K562 (cell line): ENCODE measurements around the gene RAI14. TPM values are rescaled to one million over a fixed set of nuclear protein-coding genes. Genes with fewer than 3 reads are reported as not detected.

Source experiments
- ATAC-seq: fragments of 200-7000 bp; cut with Tn5 transposase; 3 replicates; pipeline ENCODE4 v1.9.1; 2020; ENCODE audit warnings: moderate library complexity
- BruUV-seq: library from RNA; stranded (reverse); fragments of 400-500 nt; replicated peaks from 2 replicates; lab custom pipeline; 2021; lab: Mats Ljungman, UMichigan
- CTCF ChIA-PET: fragments of 300-600 bp; formaldehyde crosslinking; extraction: SDS; loops from one replicate; lab custom pipeline; 2021; ENCODE audit warnings: low intra/inter-chr PET ratio; lab: Yijun Ruan, JAX
- POLR2A ChIA-PET: fragments of 300-600, 350-650 bp; sonication (Branson Sonifier 250); formaldehyde crosslinking; extraction: SDS; loops from one replicate; lab custom pipeline; 2021; ENCODE audit warnings: antibody characterized with exemption, inconsistent platforms; lab: Yijun Ruan, JAX
- DNase-seq, 4 experiments: peaks; one replicate each; pipeline versions ENCODE4 v3.0.0 to v3.0.0-alpha.2; 2011 to 2018; ENCODE audit warnings: low spot score in 3 of 4, mixed read lengths in 3 of 4; ENCODE audit errors: extremely low read depth in 1 of 4
- FAIRE-seq: peaks from 2 replicates; lab custom pipeline; 2011; peaks lifted over from hg19 to GRCh38; lab: Jason Lieb, UNC
- H2AFZ ChIP-seq: 2 replicates; pipeline ENCODE4 v1.6.0; 2011; ENCODE audit warnings: low read depth, low read length, control low read depth, inconsistent platforms
- H3K27ac ChIP-seq: fragments of 200-600 bp; 3 replicates; pipeline ENCODE4 v1.8.0; 2011; ENCODE audit warnings: low read depth, mild to moderate bottlenecking, control low read depth, inconsistent platforms, low read length, moderate library complexity, mixed read lengths; ENCODE audit errors: extremely low read depth
- H3K27me3 ChIP-seq, 2 experiments: fragments of 300-600 bp in 1 of 2; 2 replicates in 1 of 2; 3 replicates in 1 of 2; pipeline versions ENCODE4 v1.6.0 to v1.8.0; 2011; ENCODE audit warnings: inconsistent platforms in 2 of 2, low read length in 2 of 2, mild to moderate bottlenecking in 1 of 2, mixed read lengths in 1 of 2, moderate library complexity in 1 of 2; ENCODE audit not compliant: control insufficient read depth in 2 of 2, insufficient read depth in 2 of 2
- H3K36me3 ChIP-seq: fragments of 300-600 bp; 3 replicates; pipeline ENCODE4 v1.8.0; 2011; ENCODE audit warnings: mild to moderate bottlenecking, low read length, inconsistent platforms; ENCODE audit not compliant: control insufficient read depth, insufficient read depth
- H3K4me1 ChIP-seq, 2 experiments: fragments of 200-600 bp in 1 of 2; replicated peaks in 1 of 2; 2 replicates in 1 of 2; 3 replicates in 1 of 2; pipeline versions ENCODE4 v1.5.1 to v1.8.0; 2011; ENCODE audit warnings: inconsistent platforms in 2 of 2, low read length in 2 of 2, mild to moderate bottlenecking in 1 of 2, mixed read lengths in 1 of 2, moderate library complexity in 1 of 2; ENCODE audit not compliant: control insufficient read depth in 2 of 2, insufficient read depth in 2 of 2
- H3K4me2 ChIP-seq: 2 replicates; pipeline ENCODE4 v1.6.1; 2011; ENCODE audit warnings: low read length, control low read depth, inconsistent platforms, mixed read lengths; ENCODE audit not compliant: insufficient read depth
- H3K4me3 ChIP-seq: fragments of 200-600 bp; sonication (generic), shearing (Covaris generic); 2 replicates; pipeline ENCODE4 v1.5.1; 2016; ENCODE audit warnings: control low read depth, inconsistent platforms
- H3K79me2 ChIP-seq: fragments of 200-600 bp; 3 replicates; pipeline ENCODE4 v1.8.0; 2011; ENCODE audit warnings: low read length, inconsistent platforms; ENCODE audit not compliant: control insufficient read depth, insufficient read depth
- H3K9ac ChIP-seq, 2 experiments: 2 replicates each; pipeline versions ENCODE4 v1.6.0 to v1.6.1; 2011; ENCODE audit warnings: low read depth in 2 of 2, low read length in 2 of 2, control low read depth in 1 of 2, inconsistent platforms in 1 of 2, mild to moderate bottlenecking in 1 of 2, mixed read lengths in 1 of 2; ENCODE audit not compliant: insufficient read depth in 1 of 2
- H3K9me1 ChIP-seq: one replicate; pipeline ENCODE4 v1.6.0; 2011; ENCODE audit warnings: inconsistent platforms, mild to moderate bottlenecking, low read length, moderate library complexity; ENCODE audit not compliant: control insufficient read depth, insufficient read depth
- H3K9me3 ChIP-seq: replicated peaks from 2 replicates; pipeline ENCODE4 v1.5.1; 2011; ENCODE audit warnings: low read depth, low read length, inconsistent platforms; ENCODE audit not compliant: control insufficient read depth, insufficient read depth
- H4K20me1 ChIP-seq: replicated peaks from 2 replicates; pipeline ENCODE4 v1.6.1; 2011; ENCODE audit warnings: low read length, inconsistent platforms, mixed read lengths; ENCODE audit not compliant: control insufficient read depth, insufficient read depth
- E4F1 ChIP-seq: fragments of 250-450 bp; sonication (Bioruptor Pico); IDR thresholded peaks from 2 replicates; pipeline ENCODE4 v1.5.0; 2021; ENCODE audit warnings: mild to moderate bottlenecking, borderline replicate concordance
- EGR1 ChIP-seq: fragments of 450-650 bp; conservative IDR thresholded peaks from 2 replicates; pipeline ENCODE4 v1.6.1; 2017; ENCODE audit warnings: mild to moderate bottlenecking
- FUS ChIP-seq: fragments of 200-400 bp; formaldehyde crosslinking; optimal IDR thresholded peaks from 2 replicates; pipeline ENCODE3; 2017; ENCODE audit warnings: low read depth, low read length
- JUNB ChIP-seq: fragments of 450-650 bp; formaldehyde crosslinking; conservative IDR thresholded peaks from 2 replicates; pipeline ENCODE4 v1.4.0; 2020; ENCODE audit warnings: mild to moderate bottlenecking
- JUND ChIP-seq, 2 experiments: IDR thresholded peaks; 2 replicates in 1 of 2; 3 replicates in 1 of 2; pipeline ENCODE4 v1.6.1; 2011; ENCODE audit warnings: borderline replicate concordance in 2 of 2, low read depth in 2 of 2, low read length in 2 of 2, improper control_type of control experiment in 1 of 2, missing biosample characterization in 1 of 2, missing genetic modification characterization in 1 of 2, missing genetic modification reagents in 1 of 2
- MAX ChIP-seq: sonication (generic); formaldehyde crosslinking; IDR thresholded peaks from 2 replicates; pipeline ENCODE4 v1.9.0; 2022; ENCODE audit warnings: mild to moderate bottlenecking, missing genetic modification reagents
- MEF2A ChIP-seq: IDR thresholded peaks from 2 replicates; pipeline ENCODE4 v1.6.1; 2011; ENCODE audit warnings: low read depth, mild to moderate bottlenecking, low read length, moderate library complexity; ENCODE audit not compliant: control insufficient read depth
- MTA3 ChIP-seq: fragments of 450-650 bp; formaldehyde crosslinking; IDR thresholded peaks from 2 replicates; pipeline ENCODE4 v1.6.1; 2017; ENCODE audit warnings: mild to moderate bottlenecking, borderline replicate concordance
- PHB ChIP-seq: fragments of 250-450 bp; sonication (Bioruptor Pico); IDR thresholded peaks from 2 replicates; pipeline ENCODE4 v1.5.0; 2021
- PREB ChIP-seq: sonication (generic); formaldehyde crosslinking; IDR thresholded peaks from 2 replicates; pipeline ENCODE4 v1.8.1; 2023; ENCODE audit warnings: mild to moderate bottlenecking, missing genetic modification reagents
- RUNX1 ChIP-seq: sonication (generic); IDR thresholded peaks from 2 replicates; pipeline ENCODE4 v1.6.1; 2016; ENCODE audit warnings: antibody characterized with exemption, low read depth
- SAFB2 ChIP-seq: fragments of 200-400 bp; formaldehyde crosslinking; IDR thresholded peaks from 2 replicates; pipeline ENCODE4 v1.6.1; 2018; ENCODE audit warnings: borderline replicate concordance, low read length, low read depth, moderate library complexity; ENCODE audit not compliant: severe bottlenecking
- SIN3B ChIP-seq: fragments of 450-650 bp; IDR thresholded peaks from 2 replicates; pipeline ENCODE4 v1.6.1; 2017; ENCODE audit warnings: low read depth, mild to moderate bottlenecking, moderate library complexity
- THAP12 ChIP-seq: fragments of 250-450 bp; sonication (Bioruptor Pico); IDR thresholded peaks from 2 replicates; pipeline ENCODE4 v1.9.0; 2021; ENCODE audit warnings: mild to moderate bottlenecking, inconsistent platforms
- ZFPM2 ChIP-seq: fragments of 250-450 bp; sonication (Bioruptor Pico); IDR thresholded peaks from 2 replicates; pipeline ENCODE4 v1.5.1; 2022; ENCODE audit warnings: mild to moderate bottlenecking
- ZNF140 ChIP-seq: fragments of 250-450 bp; sonication (Bioruptor Pico); IDR thresholded peaks from 2 replicates; pipeline ENCODE4 v1.8.0; 2021; ENCODE audit warnings: moderate library complexity, mild to moderate bottlenecking, inconsistent platforms
- ZNF175 ChIP-seq: fragments of 200-800 bp; sonication (Bioruptor generic); IDR thresholded peaks from 2 replicates; pipeline ENCODE4 v1.6.1; 2016; ENCODE audit warnings: low read depth, mild to moderate bottlenecking, missing genetic modification characterization, missing compliant biosample characterization
- ZNF584 ChIP-seq: fragments of 200-800 bp; sonication (Bioruptor generic); IDR thresholded peaks from 2 replicates; pipeline ENCODE4 v1.6.1; 2016; ENCODE audit warnings: low read depth, mild to moderate bottlenecking, missing genetic modification characterization, missing compliant biosample characterization
- WGBS: fragments of 100-300 bp; shearing (Covaris generic); methylation state at CpG from one replicate; pipeline ENCODE4 v1.1.6; 2016; ENCODE audit warnings: low coverage, mixed read lengths; ENCODE audit not compliant: insufficient coverage; ENCODE audit errors: missing lambda C conversion rate; 5-methylcytosine and 5-hydroxymethylcytosine counted together
- in situ Hi-C: fragments of 300-500 bp; cut with MboI; formaldehyde crosslinking; loops from 4 replicates; pipeline ENCODE4 v1.15.0; 2018; ENCODE audit warnings: inconsistent platforms, mixed read lengths
- intact Hi-C: fragments of 100-400 bp; cut with micrococcal nuclease; formaldehyde crosslinking; loops from 2 replicates; pipeline ENCODE4 v1.14.2; 2022
- polyA plus RNA-seq, 8 experiments: library from polyadenylated mRNA; depleted of rRNA in 4 of 8; stranded (reverse) in 5 of 8; unstranded in 3 of 8; fragments of >200 nt; fragmentation: Nextera tagmentation in 2 of 8; fragmentation: Illumina TruSeq in 1 of 8; extraction: Ambion mirVana in 2 of 8; extraction: Trizol in 1 of 8; gene quantifications; 2 replicates each; pipeline versions ENCODE4 v1.2.1 to v1.2.3, GENCODE V29; 2011 to 2014; ENCODE audit warnings: inconsistent platforms in 1 of 8, missing spikeins in 1 of 8
- total RNA-seq, 7 experiments: library from RNA; depleted of rRNA in 6 of 7; stranded (reverse); fragments of >200 nt in 6 of 7; fragmentation: Illumina TruSeq in 2 of 7; extraction: Trizol in 2 of 7; gene quantifications; 2 replicates each; pipeline versions ENCODE4 v1.2.1 to v1.2.3, GENCODE V29; 2011 to 2021; ENCODE audit warnings: low replicate concordance in 1 of 7

The RAI14 gene
- total and polyA plus RNA-seq, 9 of the 15 experiments (the other 6 are each of a cell fraction or from before 2014, with no cell fraction given): 11.3 to 82.5 (median 34.8) TPM

- CTCF ChIA-PET: no interaction called here
- WGBS: 52% methylated on average over 1 of the region's 1 CpG
- ATAC-seq (no peak), DNase-seq (no peak), FAIRE-seq (no peak)
- peaks cover 3% of the 10 kb centered on the region; the same call in 1 of the 3 replicates for H3K79me2 ChIP-seq
- H3K27me3 ChIP-seq: no peaks in the 10 kb centered on the region
- peaks cover 5 to 11% of the 10 kb centered on the region in 2 experiments; a peak in 2 of 5 replicates for H3K4me1 ChIP-seq
- H3K9me1 ChIP-seq: no peaks in the 10 kb centered on the region
- H3K27ac ChIP-seq: no peak overlapping the region
- H3K4me3 ChIP-seq: no peak overlapping the region
- H3K9ac ChIP-seq: no peak overlapping the region
- H2AFZ ChIP-seq: no peak overlapping the region
- H3K9me3 ChIP-seq: no peaks in the 10 kb centered on the region
- no TSS peak for BruUV-seq
- H3K36me3 ChIP-seq: no peaks in the 10 kb centered on the region; the same call in 2 of the 3 replicates
- H4K20me1 ChIP-seq: no peaks in the 10 kb centered on the region
- intact Hi-C loops (no loop called here), in situ Hi-C loops (no loop called here)
- H3K4me2 ChIP-seq: no peak overlapping the region
- POLR2A ChIA-PET: no interaction called here
- TF ChIP-seq MTA3 (no peak), E4F1 (CRISPR knock-in tag) (no peak), JUND (IDR thresholded peaks at IDR 0.05; ENCODE audit: borderline replicate concordance, low read depth, low read length) (no peak), JUND (tag; IDR thresholded peaks at IDR 0.05; ENCODE audit: borderline replicate concordance, low read depth, low read length) (no peak), ZNF175 (no peak), MEF2A (no peak), EGR1 (no peak), PHB (CRISPR knock-in tag) (no peak), ZNF140 (CRISPR knock-in tag) (no peak), RUNX1 (no peak), ZFPM2 (CRISPR knock-in tag) (no peak), THAP12 (no peak), PREB (CRISPR knock-in tag) (no peak), ZNF584 (no peak), FUS (no peak), MAX (CRISPR knock-in tag) (no peak), SIN3B (no peak), SAFB2 (no peak), JUNB (no peak)
Measured at GRCh38 chr5:34706084-34706483, 50.0 kb downstream of the RAI14 start.
